Epidermal melanocyte (primary cell): ENCODE results near the gene C16orf89.
"Not testable (repeated sequence)": the region's sequence is repeated elsewhere in the genome, so short reads cannot be mapped to it uniquely, and the experiment has no call there.

ENCODE experiments used
- DNase-seq: peaks from one replicate; pipeline ENCODE4 v3.0.0; 2011; ENCODE audit warnings: low spot score; ENCODE audit not compliant: insufficient read length

The C16orf89 gene

GRCh38 chr16:5084802-5085201, 19.0 kb upstream of the C16orf89 start:
- peak; percentile 33 for DNase-seq

GRCh38 chr16:5084099-5084731, 18.5 kb upstream of the C16orf89 start:
- DNase-seq, result not testable (repeated sequence)

GRCh38 chr16:5083646-5084045, 17.9 kb upstream of the C16orf89 start:
- not testable (repeated sequence) for DNase-seq

- DNase-seq, result not testable (repeated sequence)
Measured at GRCh38 chr16:5080996-5081395, 15.2 kb upstream of the C16orf89 start.

GRCh38 chr16:5080461-5080860, 14.7 kb upstream of the C16orf89 start:
- not testable (repeated sequence) for DNase-seq

- no peak for DNase-seq
Measured at GRCh38 chr16:5078626-5079025, 12.9 kb upstream of the C16orf89 start.

GRCh38 chr16:5077304-5077703, 11.5 kb upstream of the C16orf89 start:
- no peak for DNase-seq

- no peak for DNase-seq
Measured at GRCh38 chr16:5075637-5076036, 9.9 kb upstream of the C16orf89 start.

GRCh38 chr16:5073771-5074170, 8.0 kb upstream of the C16orf89 start:
- DNase-seq, result not testable (repeated sequence)

GRCh38 chr16:5073279-5073629, 7.5 kb upstream of the C16orf89 start:
- no peak for DNase-seq

GRCh38 chr16:5072334-5073278, 6.8 kb upstream of the C16orf89 start:
- no peak for DNase-seq

- peak; percentile 90 for DNase-seq
Measured at GRCh38 chr16:5071681-5072333, 6.1 kb upstream of the C16orf89 start, which contains the start of gene ALG1. Gene ALG1 (plus strand): TSS chr16:5071843. CDS start chr16:5071850, 7 bp downstream.

- no peak for DNase-seq
Measured at GRCh38 chr16:5071341-5071680, 5.6 kb upstream of the C16orf89 start.

- DNase-seq, result no peak
Measured at GRCh38 chr16:5070431-5071186, 4.9 kb upstream of the C16orf89 start.

- no peak for DNase-seq
Measured at GRCh38 chr16:5069854-5070253, 4.1 kb upstream of the C16orf89 start.

GRCh38 chr16:5069048-5069447, 3.3 kb upstream of the C16orf89 start:
- DNase-seq, result no peak

- DNase-seq, result no peak
Measured at GRCh38 chr16:5066511-5066910, 755 bp upstream of the C16orf89 start.

GRCh38 chr16:5065326-5065725, 430 bp downstream of the C16orf89 start:
- no peak for DNase-seq

- DNase-seq, result no peak
Measured at GRCh38 chr16:5064915-5065314, 841 bp downstream of the C16orf89 start.

GRCh38 chr16:5062790-5063765, 2.7 kb downstream of the C16orf89 start:
- no peak for DNase-seq
